BJ (cell line): ENCODE measurements around the gene DCUN1D1. TPM values are rescaled to one million over a fixed set of nuclear protein-coding genes. Genes with fewer than 3 reads are reported as not detected.

ENCODE experiments used
- CTCF ChIA-PET: fragments of 350-600 bp; formaldehyde crosslinking; extraction: SDS; loops from one replicate; lab custom pipeline; 2021; ENCODE audit warnings: antibody characterized with exemption, inconsistent platforms; lab: Yijun Ruan, JAX
- POLR2A ChIA-PET: fragments of 300-600 bp; sonication (Branson Sonifier 250); formaldehyde crosslinking; extraction: SDS; loops from one replicate; lab custom pipeline; 2021; ENCODE audit warnings: antibody characterized with exemption; lab: Charles Lee
- DNase-seq: peaks from one replicate; pipeline ENCODE4 v3.0.0-alpha.2; 2011; ENCODE audit warnings: low read depth
- H3K27me3 ChIP-seq: 2 replicates; pipeline ENCODE4 v1.6.0; 2011; ENCODE audit warnings: low read length; ENCODE audit not compliant: control insufficient read depth, insufficient read depth
- H3K36me3 ChIP-seq: 2 replicates; pipeline ENCODE4 v1.5.1; 2011; ENCODE audit warnings: low read length; ENCODE audit not compliant: control insufficient read depth, insufficient read depth
- H3K4me3 ChIP-seq: 2 replicates; pipeline ENCODE4 v1.5.1; 2011; ENCODE audit warnings: low read depth, mild to moderate bottlenecking, control low read depth, low read length
- CTCF ChIP-seq: IDR thresholded peaks from 2 replicates; pipeline ENCODE4 v1.5.1; 2011; ENCODE audit warnings: low read depth, mild to moderate bottlenecking, control low read depth, inconsistent platforms, low read length, moderate library complexity; ENCODE audit not compliant: insufficient read depth
- polyA plus RNA-seq: library from polyadenylated mRNA; depleted of rRNA; stranded (reverse); fragments of >200 nt; gene quantifications from 2 replicates; pipeline ENCODE4 v1.2.3, GENCODE V29; 2011

Gene DCUN1D1
- polyA plus RNA-seq, 1 experiment, result 6.1 TPM

- Histone ChIP-seq H3K4me3 (no peak overlapping the region), H3K27me3 (no peaks in the 10 kb centered on the region), H3K36me3 (no peaks in the 10 kb centered on the region)
- POLR2A ChIA-PET, result no interaction called here
- no peak for TF ChIP-seq CTCF
- CTCF ChIA-PET, result no interaction called here
- DNase-seq, result no peak
Measured at GRCh38 chr3:182978387-182978786, 2.0 kb downstream of the DCUN1D1 start.

- H3K27me3 ChIP-seq, result no peaks in the 10 kb centered on the region
- ChIA-PET POLR2A (no interaction called here), CTCF (interaction anchor here (1.5 kb wide), 1 partner anchor 63 kb away, joined by 3 read pairs; no protein-coding TSS in a partner anchor)
- no peak overlapping the region for H3K4me3 ChIP-seq
- no peak for DNase-seq
- TF ChIP-seq CTCF, result no peak
- no peaks in the 10 kb centered on the region for H3K36me3 ChIP-seq
Measured at GRCh38 chr3:182973047-182973446, 7.3 kb downstream of the DCUN1D1 start.

GRCh38 chr3:182972387-182972786 lies 8.0 kb downstream of the DCUN1D1 start:
- TF ChIP-seq CTCF, result no peak
- H3K36me3 ChIP-seq, result no peaks in the 10 kb centered on the region
- ChIA-PET CTCF (interaction anchor here (1.5 kb wide), 1 partner anchor 62 kb away, joined by 3 read pairs; no protein-coding TSS in a partner anchor), POLR2A (no interaction called here)
- no peak overlapping the region for H3K4me3 ChIP-seq
- DNase-seq, result no peak
- H3K27me3 ChIP-seq, result no peaks in the 10 kb centered on the region

- no peak for DNase-seq
- H3K4me3 ChIP-seq, result no peak overlapping the region
- CTCF ChIA-PET, result interaction anchor here (1.5 kb wide), 1 partner anchor 62 kb away, joined by 3 read pairs; no protein-coding TSS in a partner anchor
- POLR2A ChIA-PET, result no interaction called here
- H3K36me3 ChIP-seq, result no peaks in the 10 kb centered on the region
- H3K27me3 ChIP-seq, result no peaks in the 10 kb centered on the region
- TF ChIP-seq CTCF, result no peak
Measured at GRCh38 chr3:182971637-182972036, 8.7 kb downstream of the DCUN1D1 start.

GRCh38 chr3:182970811-182971418 lies 9.4 kb downstream of the DCUN1D1 start:
- no peaks in the 10 kb centered on the region for H3K27me3 ChIP-seq
- POLR2A ChIA-PET, result no interaction called here
- CTCF ChIA-PET, result no interaction called here
- H3K4me3 ChIP-seq, result no peak overlapping the region
- no peaks in the 10 kb centered on the region for H3K36me3 ChIP-seq
- no peak for DNase-seq
- TF ChIP-seq CTCF, result no peak
